NCI-H146 treated with DMSO at 0.1 percent for 48 hours (cell line): Measurements from ENCODE around the gene RNF212.

Experiments
- DNase-seq: peaks from one replicate; lab custom pipeline; 2025; ENCODE audit not compliant: unreplicated experiment; lab: John Stamatoyannopoulos, UW

RNF212 gene

DNA sequence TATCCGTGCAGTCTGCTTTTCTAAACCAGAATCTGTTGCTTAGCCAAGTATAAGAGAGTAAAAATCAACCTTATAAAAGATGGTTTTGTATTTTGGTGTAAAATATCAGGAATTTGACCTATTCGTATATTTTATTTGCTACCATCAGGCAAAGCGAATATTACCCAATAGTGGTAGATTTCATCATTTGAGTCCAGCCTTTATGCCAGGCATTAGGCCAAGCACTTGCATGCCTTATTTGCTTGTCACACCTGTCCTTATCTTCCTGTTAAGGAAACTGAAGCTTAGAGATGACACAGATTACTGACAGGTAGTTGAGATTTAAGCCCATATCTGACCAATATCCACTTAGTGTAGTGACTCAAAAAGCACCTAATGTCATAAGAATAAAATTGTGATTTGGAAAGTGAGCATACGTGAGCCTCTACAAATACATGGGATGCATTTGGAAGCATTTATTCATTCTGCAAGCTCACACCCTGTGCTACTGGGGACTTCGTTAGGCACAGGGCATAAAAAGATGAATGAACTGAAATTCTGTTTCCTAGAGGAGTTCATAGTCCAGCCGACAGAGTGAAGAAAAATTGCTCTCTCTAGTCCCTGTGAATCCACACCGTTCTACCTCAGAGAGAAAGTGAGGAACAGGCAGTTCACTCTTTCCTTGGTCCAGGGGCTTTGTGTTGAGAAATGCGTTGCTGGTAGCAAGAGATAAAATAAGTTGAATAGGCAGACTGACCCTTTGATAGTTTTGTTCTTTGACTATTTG, 2.3 kb upstream of the RNF212 start:
- no peak for DNase-seq

DNA sequence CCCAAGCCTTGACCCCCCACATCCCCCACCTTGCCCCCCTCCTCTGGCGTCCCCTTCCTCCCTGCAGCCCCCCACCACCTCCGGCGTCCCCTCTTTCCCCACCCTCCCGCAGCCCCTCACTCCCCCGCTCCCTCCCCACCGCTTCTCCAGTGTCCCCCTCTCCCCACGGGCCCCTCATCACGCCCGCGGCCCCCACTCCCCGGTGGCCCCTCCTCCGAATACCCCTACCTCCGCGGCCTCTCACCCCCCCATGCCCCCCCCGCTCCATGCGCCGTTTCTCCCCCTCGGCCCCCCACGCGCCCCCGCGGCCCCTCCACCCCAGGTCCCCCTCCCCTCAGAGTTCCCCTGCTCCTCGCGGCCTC, 562 bp downstream of the RNF212 start:
- no peak for DNase-seq

DNA sequence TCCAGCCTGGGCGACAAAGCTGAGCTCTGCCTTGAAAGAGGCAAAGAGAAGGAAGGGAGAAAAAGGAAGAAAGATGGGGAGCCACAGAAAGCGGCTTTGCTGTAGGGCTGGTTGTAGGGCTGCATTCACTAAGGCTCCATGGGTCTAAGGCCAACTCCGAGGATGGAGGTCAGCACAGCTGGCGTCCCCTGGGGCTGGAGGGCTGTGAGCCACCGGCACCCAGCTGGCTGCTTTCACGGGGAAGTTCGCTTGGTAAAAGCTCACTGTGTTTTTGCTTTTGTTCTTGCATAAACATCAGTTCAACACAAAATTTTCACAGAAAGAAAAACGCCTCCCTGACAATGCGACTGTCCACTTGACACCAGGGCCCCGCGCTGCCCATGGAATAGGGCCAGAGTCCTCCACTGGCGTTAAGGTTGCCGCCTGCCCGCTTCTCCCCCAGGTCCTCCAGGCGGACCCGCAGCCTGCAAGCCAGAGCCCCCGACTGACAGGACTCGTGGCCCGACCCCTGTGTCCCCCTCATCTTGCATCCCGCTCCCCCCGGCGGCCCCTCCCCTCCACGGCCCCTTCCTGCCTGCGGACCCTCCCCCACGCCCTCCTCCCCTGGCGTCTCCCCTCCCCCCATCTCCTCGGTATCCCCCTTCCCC, 1.1 kb downstream of the RNF212 start:
- DNase-seq, result no peak

DNA sequence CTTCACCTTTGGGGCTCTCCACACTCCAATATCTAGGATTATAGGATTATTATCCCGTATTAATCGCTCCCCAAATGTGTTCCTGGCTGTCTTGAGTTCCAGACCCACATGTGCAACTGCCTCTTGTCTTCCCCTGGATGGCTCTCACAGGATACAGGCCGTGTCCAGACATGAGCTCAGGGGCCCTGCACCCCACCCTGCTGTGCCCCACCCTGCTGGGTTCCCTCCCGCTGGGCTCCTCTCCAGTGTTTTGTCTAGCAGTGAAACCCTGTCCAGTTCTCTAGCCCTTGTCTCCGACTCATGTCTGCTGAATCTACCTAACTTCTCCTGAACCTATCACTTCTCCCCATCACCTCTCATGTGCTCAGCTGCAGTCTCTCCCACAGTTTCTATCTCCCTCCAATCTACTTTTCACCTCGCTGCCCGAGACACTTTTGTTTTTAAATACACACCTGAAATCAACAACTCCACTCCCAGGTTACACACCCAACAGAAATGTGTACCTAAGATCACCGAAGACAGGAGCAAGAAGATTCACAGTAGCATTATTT, 2.0 kb downstream of the RNF212 start:
- no peak for DNase-seq

DNA sequence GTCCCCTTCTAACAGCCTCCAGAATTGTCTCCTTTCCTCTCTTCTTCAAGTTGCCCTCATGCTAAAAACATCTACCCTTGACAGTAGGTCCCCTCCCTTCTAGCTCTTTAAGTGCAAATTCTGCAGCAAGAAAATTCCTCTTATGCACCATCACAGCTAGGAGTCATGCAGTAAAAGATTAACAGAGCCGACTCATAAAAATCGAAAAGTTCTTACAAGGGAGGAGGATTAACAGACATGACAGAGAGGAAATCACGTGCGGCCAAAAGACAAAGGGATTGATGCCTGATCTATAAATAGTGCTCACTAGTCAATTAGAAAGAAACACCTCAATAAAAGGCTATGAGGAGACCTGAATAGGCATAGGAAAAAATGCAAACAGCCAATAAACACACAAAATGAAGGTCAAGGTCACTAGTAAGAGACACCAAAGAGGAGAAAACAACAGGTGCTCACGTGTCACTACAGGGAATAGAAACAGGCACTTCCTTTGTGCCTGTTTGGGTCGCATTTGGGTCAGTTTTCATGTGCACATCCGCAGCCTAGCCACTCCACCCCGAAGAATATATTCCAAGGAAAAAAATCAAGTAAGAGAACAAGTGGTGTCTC, 3.4 kb downstream of the RNF212 start:
- DNase-seq, result no peak

DNA sequence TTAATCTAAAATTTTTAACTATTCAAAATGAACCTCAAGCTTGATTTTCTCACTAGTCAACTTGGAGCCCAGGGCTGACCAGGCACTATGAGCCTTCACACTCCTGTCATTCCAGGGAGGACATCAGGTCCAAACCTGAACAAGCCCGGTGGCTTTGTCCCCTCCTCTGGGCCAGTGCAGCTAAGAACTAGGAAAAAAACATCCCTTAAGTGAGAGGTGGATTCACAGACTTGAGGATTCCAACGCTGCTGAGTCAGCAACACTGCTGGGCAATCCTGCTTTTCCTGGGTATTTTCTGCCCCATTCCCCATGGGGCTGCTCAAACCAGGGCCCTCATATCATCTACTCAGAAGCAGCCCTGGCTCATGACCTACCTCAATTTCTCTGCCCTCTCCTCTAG, 4.0 kb downstream of the RNF212 start:
- no peak for DNase-seq

DNA sequence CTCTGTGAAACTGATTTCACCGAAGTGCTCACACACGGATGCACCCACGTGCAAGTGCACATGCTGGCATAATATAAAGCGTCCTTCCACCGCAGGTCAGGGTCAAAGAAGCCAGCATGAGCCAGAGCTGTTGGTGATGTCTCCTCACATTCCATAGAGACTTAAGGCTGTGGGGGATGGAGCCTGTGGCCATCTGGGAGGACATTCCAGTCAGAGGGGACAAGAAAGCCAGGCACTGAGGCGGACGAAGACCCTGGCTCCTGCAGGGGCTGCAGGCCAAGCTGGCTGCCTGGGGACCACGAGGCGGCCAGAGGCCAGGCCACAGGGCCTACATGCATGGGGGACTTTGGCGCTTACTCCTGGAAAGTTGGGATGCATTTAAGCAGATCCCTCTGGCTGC, 7.7 kb downstream of the RNF212 start:
- no peak for DNase-seq

DNA sequence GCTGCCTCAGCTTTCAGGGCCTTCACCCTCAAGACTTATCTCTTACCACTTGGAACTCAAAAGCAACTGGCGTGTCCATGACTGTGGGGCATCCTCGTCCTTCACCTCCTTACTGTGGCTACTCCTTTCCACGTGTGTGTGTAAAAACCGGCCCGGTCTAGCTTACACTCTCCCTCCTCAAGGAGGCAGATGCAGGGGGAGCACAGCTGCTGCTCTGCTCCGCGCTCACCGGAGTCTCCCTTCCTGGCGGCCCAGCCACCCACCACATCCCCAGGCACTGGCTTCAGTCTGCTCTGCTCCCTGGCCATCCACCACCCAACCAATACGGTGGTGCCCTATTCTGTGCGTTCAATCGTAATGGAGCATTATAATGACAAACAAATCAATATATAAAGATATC, 8.3 kb downstream of the RNF212 start:
- DNase-seq, result no peak

DNA sequence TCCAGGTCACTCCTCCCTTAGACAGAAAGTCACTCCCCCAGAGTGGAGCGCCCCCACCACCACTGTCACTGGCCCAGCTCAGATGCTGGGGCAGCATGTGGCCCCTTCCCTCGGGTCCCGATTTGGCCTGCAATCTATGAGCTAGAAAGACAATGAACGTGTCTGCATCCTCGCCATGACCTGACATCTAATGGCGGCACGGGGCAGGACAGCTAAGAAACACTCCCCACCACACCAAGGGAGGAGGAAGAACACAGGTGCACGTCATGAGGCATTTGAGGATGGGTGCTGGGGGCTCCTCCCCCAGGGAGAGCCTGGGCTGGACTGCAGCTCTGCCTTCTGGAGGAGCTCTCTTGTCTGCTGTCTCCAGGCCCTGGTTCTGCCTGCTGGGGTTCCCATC, 8.7 kb downstream of the RNF212 start:
- DNase-seq, result no peak

DNA sequence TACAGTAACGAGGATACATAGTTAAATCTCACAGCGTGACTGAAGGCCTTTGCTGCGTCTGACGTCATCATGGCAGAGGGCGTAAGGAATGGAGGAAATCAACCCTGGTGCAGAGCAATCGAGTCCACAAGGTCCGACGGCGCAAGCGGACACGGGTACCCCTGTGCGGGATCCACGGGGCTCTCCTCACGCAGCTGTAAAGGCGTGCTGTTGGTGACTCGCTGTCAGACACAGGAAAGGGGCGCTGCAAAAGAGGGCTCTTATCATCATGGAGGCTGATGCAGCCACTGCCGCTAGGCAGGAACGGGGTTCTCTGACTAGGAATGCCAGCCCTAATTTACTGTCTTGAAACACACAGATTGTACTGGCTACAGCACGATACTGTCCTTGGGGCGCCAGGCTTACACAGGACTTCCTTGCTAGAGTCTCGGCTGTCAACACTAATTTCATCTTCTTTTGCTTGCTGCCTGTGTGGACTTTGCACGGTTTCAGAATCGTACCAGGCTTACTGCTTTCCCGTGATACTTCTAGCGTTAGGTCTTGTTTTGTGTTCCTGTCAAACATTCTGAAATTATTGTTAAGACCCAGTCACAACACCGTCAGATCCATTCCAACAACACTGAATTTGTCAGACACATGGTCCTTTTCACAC, 13.6 kb downstream of the RNF212 start:
- no peak for DNase-seq

DNA sequence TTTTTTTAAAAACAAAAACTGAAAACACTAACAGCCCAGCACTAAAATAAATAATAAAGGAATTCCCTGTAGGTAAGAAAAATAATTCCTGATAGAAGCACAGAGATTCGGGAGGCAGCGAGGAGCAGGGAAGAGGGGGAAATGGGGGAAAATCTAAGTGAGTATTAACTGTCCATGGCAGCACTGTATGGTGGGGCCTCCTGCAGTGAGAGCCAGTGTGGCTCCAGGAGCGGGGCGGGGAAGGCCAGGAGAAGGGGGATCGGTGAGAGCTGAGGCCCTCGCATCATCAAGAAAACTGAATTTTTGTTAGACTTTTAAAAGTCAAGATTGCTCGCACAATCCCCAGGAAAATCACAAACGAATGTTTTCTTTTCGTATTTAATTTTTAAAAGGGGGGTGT, 14.1 kb downstream of the RNF212 start:
- no peak for DNase-seq

DNA sequence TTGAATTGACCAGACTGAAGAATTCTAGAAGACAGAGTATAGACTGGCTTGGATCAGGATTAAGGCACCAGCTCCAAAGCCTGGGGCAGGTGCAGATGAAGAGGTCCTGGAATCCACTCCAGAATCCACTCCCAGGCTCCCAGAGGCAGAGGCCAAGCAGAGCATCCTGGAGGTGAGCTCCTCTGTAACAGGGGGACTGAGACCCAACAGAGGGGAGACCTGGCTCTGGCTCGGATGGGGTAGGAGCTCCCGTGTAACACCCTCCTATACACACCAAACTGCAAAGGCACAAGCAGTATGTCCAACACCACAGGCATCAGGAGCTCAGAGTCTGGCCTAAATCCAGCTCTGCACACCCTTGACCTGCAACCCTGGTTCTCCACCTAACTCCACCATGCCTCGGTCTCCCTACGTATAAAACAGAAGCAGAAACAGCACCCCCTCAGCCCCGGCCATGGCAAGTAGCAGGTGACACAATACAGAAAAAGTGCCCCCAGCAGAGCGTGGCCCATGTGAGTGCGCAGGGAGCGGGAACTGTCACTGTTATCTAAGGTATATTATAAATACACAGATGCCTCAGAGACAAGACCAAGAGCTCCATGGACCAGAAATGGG, 14.9 kb downstream of the RNF212 start:
- DNase-seq, result no peak

DNA sequence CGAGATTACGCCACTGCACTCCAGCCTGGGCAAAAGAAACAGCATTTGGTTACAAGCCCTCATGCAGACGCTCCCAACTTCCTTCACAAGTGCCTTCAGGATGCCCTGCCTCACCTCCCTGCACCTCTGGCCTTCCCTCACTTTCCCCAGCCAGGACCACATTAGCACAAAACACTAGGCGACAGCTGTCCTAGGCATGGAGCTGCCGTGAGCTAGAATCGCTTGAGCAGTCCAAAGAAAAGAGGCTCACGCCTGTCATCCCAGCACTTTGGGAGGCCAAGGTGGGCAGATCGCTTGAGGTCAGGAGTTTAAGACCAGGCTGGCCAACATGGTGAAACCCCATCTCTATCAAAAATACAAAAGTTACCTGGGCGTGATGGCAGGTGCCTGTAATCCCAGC, 15.8 kb downstream of the RNF212 start:
- no peak for DNase-seq

DNA sequence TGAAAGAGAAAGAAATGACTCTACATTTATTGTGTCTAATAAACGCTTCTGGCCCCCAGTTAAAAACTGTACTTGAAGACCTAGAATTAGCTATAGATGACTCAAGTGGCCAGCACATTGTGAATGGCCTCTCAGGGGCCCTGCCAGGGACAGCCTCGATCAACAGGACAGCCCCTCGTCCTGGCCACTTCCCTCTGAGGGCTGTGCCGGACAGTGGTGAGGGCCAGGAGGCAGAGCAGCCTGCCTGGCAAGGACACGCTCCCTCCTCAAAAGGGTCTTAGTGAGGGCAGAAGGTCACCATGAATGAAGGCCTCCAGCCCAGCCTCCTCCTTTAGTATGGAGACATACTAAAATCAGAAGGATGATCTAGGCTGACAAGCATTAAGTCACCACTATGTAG, 16.5 kb downstream of the RNF212 start:
- no peak for DNase-seq

DNA sequence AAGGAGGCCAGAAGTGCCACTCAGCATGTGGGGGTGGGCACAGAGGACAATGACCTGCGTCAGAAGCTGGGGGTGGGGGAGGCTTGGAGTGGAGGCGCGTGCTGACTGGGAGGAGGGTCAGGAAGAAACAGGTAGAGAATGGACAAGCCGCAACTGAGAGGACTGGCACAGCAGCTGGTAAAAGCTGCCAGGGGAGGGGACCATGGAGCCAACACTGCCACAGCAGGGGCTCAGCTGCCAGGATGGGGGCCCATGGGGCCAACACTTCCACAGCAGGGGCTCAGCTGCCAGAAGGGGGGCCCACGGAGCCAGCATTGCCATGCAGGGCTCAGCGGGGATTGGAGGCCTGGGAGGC, 19.1 kb downstream of the RNF212 start:
- DNase-seq, result no peak

DNA sequence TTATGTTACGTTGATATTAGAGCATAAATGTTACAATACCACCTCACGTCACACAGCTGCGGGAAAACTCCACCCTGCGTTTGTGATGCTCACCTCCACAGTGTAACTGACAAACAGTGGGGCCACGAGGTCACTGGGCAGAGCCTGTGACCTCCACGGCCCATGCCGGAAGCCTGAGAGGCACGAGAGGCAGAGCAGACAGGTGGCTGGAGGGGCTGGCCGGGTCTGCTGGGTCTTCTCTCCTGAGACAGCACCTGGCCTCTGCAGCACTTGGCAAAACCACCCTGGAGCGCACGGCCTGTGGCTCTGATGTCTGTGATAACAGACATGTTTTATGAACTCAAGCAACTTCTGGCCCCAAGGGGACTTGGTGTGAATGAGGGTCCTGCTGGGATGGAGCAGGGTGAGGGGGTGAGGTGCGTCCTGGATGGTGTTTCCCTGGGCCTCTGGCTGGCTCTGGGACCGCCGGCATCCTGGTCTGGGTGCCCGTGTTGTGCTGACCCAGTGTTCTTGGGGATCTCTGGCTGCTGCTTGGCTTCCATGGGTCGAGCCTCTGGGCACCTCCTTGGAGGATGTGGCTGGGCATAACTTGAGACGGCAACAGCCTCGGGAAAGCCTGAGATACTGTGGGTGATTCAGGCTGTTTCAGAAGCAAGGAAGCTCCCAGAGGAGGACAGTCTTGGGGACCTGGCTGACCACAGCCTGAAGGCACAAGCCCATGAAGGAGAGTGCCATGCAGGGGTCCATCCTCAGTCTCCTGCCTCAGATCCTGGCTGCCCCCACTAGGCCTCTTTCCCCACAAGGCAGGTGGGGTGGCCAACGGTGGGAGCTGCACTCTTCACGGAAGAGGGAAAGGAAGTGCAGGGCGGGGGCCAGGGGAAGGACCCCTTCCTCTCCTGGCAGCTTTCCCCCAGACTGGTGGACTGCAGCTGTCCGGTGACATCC, 19.7 kb downstream of the RNF212 start:
- DNase-seq, result no peak

DNA sequence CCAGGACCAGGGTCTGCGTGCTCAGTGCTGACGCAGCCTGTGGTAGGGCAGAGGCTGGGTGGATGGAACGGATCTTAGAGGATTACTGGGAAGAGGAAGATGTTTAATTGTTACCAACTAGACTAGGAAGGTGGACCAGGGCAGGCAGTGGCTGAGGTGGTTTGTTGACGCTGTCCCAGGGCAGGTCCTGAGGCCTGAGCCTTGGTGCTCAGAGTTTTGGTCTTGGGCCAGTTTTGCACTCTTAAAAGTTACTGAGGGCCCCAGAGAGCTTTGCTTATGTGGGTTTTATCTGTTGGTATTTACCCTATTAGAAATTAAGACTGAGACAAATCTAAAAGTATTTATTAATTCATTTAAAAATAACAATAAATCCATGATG, 20.4 kb downstream of the RNF212 start:
- no peak for DNase-seq

DNA sequence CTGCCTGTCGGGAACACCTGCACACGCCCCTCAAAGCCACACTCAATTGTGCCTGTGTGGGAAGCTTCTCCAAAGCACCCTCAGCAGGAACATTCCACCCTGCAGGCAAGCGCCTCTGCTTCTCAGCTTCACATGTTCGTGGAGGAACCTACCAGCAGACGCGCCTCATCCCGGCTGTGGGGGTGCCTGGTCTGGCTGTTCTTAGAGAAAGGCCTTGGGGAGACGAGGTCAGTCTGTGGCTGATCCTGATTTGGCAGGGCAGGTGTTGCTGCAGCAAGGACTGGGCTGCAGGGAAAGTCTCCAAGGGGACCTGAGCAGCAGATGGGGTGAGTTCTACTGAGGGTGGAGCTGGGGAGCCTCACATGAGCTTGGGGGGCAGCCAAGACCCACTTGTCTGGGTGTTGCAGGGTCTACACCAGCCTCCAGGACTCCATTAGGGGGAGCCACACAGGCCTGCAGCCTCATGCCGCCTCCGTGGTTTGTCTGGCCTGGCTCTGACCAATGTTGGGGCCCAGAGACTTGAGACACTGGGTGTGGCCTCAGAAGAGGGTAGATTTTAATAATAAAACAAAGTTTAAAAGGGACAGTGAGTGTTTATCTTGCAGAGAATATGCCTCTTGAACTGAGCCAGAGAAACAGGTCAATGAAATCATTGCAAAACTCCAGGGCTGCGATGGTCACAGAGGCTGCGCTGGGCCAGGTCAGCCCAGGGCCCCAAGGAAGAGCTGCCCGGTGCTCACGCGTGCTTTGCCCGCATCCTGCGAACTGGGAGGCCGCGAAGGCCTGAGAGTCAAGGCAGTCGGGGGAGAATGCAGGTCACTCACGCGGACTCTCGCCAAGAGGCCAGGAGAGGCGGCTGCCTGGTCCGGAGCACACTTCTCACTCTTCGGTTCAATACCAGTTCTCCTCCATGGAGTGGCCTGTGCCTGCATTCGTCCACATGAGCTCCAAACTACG, 21.1 kb downstream of the RNF212 start:
- no peak for DNase-seq

DNA sequence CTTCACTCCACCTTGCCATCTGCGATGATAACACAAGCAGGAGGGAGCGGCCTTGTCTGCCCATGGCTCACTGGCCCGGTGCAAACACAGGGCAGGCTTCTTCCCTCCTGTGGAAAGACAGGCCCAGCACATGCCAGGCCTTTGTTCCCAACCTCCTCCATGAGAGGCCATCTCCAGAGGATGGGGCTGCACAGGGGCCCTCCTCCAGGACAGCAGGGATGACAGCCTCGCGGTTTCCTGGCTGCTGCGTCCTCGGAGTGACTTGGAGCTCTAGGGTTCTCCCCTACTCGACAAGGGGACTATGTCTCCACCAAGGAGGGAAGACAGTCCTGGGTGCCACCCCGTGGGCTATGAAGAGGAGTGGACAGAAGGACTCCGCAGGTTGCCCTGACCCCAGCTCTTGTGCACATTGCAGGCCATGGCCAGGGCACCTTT, 21.8 kb downstream of the RNF212 start:
- no peak for DNase-seq
